Mesenchymal stem cell (in vitro differentiated cells and primary cell): ENCODE results near the gene LIM2.

Experiments used
- DNase-seq: peaks from one replicate; pipeline ENCODE4 v3.0.0-alpha.2; 2013
- H2AFZ ChIP-seq: one replicate; pipeline ENCODE4 v1.6.1; 2013; ENCODE audit warnings: low read depth, mild to moderate bottlenecking, control low read depth, inconsistent platforms, low read length, moderate library complexity
- H2AK5ac ChIP-seq: 2 replicates; pipeline ENCODE4 v1.6.1; 2013; ENCODE audit warnings: low read length, moderate library complexity, mild to moderate bottlenecking, inconsistent platforms; ENCODE audit not compliant: severe bottlenecking
- H2BK120ac ChIP-seq: one replicate; pipeline ENCODE4 v1.6.1; 2013; ENCODE audit warnings: low read depth, mild to moderate bottlenecking, inconsistent platforms, low read length, moderate library complexity
- H2BK12ac ChIP-seq, 2 experiments: one replicate each; pipeline ENCODE4 v1.6.1; 2013; ENCODE audit warnings: inconsistent platforms in 2 of 2, low read length in 2 of 2, mild to moderate bottlenecking in 2 of 2, moderate library complexity in 2 of 2, control low read depth in 1 of 2
- H2BK15ac ChIP-seq: one replicate; pipeline ENCODE4 v1.6.1; 2013; ENCODE audit warnings: mild to moderate bottlenecking, low read depth, inconsistent platforms; ENCODE audit not compliant: poor library complexity, severe bottlenecking
- H2BK5ac ChIP-seq: 2 replicates; pipeline ENCODE4 v1.6.1; 2013; ENCODE audit warnings: low read depth, mild to moderate bottlenecking, low read length, control low read depth, inconsistent platforms; ENCODE audit not compliant: poor library complexity, severe bottlenecking
- H3K14ac ChIP-seq, 2 experiments: one replicate each; pipeline ENCODE4 v1.6.1; 2013; ENCODE audit warnings: inconsistent platforms in 2 of 2, low read length in 2 of 2, control low read depth in 1 of 2, mild to moderate bottlenecking in 1 of 2, moderate library complexity in 1 of 2
- H3K18ac ChIP-seq, 2 experiments: one replicate each; pipeline ENCODE4 v1.6.1; 2013; ENCODE audit warnings: inconsistent platforms in 2 of 2, low read length in 2 of 2, control low read depth in 1 of 2, low read depth in 1 of 2, mild to moderate bottlenecking in 1 of 2
- H3K23ac ChIP-seq, 2 experiments: one replicate each; pipeline ENCODE4 v1.6.1; 2013; ENCODE audit warnings: inconsistent platforms in 2 of 2, low read length in 2 of 2, mild to moderate bottlenecking in 2 of 2, moderate library complexity in 2 of 2, control low read depth in 1 of 2
- H3K27ac ChIP-seq: 2 replicates; pipeline ENCODE4 v1.5.1; 2013; ENCODE audit warnings: mild to moderate bottlenecking, moderate library complexity, low read length, control low read depth, inconsistent platforms; ENCODE audit not compliant: poor library complexity, severe bottlenecking
- H3K27me3 ChIP-seq, 2 experiments: 2 replicates each; pipeline versions ENCODE4 v1.6.1 to v1.7.0; 2013; ENCODE audit warnings: low read length in 2 of 2, mild to moderate bottlenecking in 2 of 2, moderate library complexity in 2 of 2, control low read depth in 1 of 2, inconsistent platforms in 1 of 2; ENCODE audit not compliant: control insufficient read depth in 1 of 2, insufficient read depth in 1 of 2
- H3K36me3 ChIP-seq, 2 experiments: 2 replicates each; pipeline versions ENCODE4 v1.6.1 to v1.7.0; 2013; ENCODE audit warnings: low read length in 2 of 2, control low read depth in 1 of 2, inconsistent platforms in 1 of 2, low read depth in 1 of 2, mild to moderate bottlenecking in 1 of 2; ENCODE audit not compliant: insufficient read depth in 2 of 2, control insufficient read depth in 1 of 2
- H3K4ac ChIP-seq, 2 experiments: one replicate each; pipeline ENCODE4 v1.6.1; 2013; ENCODE audit warnings: inconsistent platforms in 2 of 2, low read length in 2 of 2, mild to moderate bottlenecking in 2 of 2, moderate library complexity in 2 of 2, control low read depth in 1 of 2, low read depth in 1 of 2
- H3K4me1 ChIP-seq: 2 replicates; pipeline ENCODE4 v1.6.1; 2013; ENCODE audit warnings: low read depth, low read length, control low read depth; ENCODE audit not compliant: control insufficient read depth, insufficient read depth
- H3K4me2 ChIP-seq: 2 replicates; pipeline ENCODE4 v1.6.1; 2013; ENCODE audit warnings: low read length, mild to moderate bottlenecking, inconsistent platforms; ENCODE audit not compliant: poor library complexity, severe bottlenecking
- H3K4me3 ChIP-seq, 2 experiments: 2 replicates each; pipeline versions ENCODE4 v1.5.1 to v1.7.0; 2013; ENCODE audit warnings: low read length in 2 of 2, mild to moderate bottlenecking in 2 of 2, control low read depth in 1 of 2, low read depth in 1 of 2; ENCODE audit not compliant: insufficient read depth in 1 of 2
- H3K79me1 ChIP-seq: replicated peaks from 2 replicates; pipeline ENCODE4 v1.6.1; 2013; ENCODE audit warnings: mild to moderate bottlenecking, control low read depth, low read length, inconsistent platforms; ENCODE audit not compliant: poor library complexity, severe bottlenecking
- H3K9ac ChIP-seq: 2 replicates; pipeline ENCODE4 v1.7.0; 2013; ENCODE audit warnings: mild to moderate bottlenecking, low read length, moderate library complexity
- H3K9me3 ChIP-seq: 2 replicates; pipeline ENCODE4 v1.7.0; 2013; ENCODE audit warnings: mild to moderate bottlenecking, low read length; ENCODE audit not compliant: control insufficient read depth
- H4K8ac ChIP-seq: one replicate; pipeline ENCODE4 v1.6.1; 2013; ENCODE audit warnings: inconsistent platforms, mild to moderate bottlenecking, low read length, moderate library complexity
- H4K91ac ChIP-seq: one replicate; pipeline ENCODE4 v1.6.1; 2013; ENCODE audit warnings: mild to moderate bottlenecking, low read length, inconsistent platforms
- WGBS: methylation state at CpG from one replicate; pipeline ENCODE4 v1.1.7; 2013; ENCODE audit warnings: mixed read lengths; 5-methylcytosine and 5-hydroxymethylcytosine counted together

The LIM2 gene

DNA sequence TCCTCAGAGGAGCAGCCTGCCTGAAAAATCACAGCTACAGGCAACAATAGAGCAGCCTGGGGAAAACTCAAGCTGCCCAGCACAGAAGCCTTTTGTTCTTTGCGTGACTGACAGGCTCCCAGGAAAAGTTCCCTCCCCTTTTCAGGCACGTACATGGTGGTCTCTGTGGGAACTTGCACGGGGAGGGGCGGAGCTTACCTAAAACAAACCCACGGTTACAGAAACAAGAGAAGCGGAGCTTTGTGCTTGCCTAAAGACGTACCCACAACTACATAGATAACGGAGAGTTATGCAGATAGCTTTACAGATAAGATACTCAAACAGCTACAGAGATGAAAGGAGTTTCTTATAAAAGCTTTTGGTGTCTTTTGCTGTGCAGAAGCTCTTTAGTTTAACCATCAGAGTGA lies 33.0 kb downstream of the LIM2 start:
- Histone ChIP-seq H3K14ac (no peak overlapping the region), H3K27ac (no peak overlapping the region), H2BK12ac (peak overlapping the region in 1 of 2 experiments; percentile 35), H3K18ac (no peak overlapping the region), H2BK5ac (no peak overlapping the region), H3K27me3 (no peaks in the 10 kb centered on the region), H3K9ac (no peak overlapping the region), H4K91ac (no peak overlapping the region), H3K23ac (no peak overlapping the region), H4K8ac (no peak overlapping the region), H3K4ac (no peak overlapping the region), H3K4me3 (no peak overlapping the region), H3K4me2 (no peak overlapping the region), H3K36me3 (peaks cover 33 to 44% of the 10 kb centered on the region in 2 experiments), H2AK5ac (no peak overlapping the region), H2AFZ (no peak overlapping the region), H3K79me1 (peaks cover 17% of the 10 kb centered on the region), H2BK15ac (no peak overlapping the region), H3K9me3 (no peaks in the 10 kb centered on the region), H2BK120ac (no peak overlapping the region), H3K4me1 (peaks cover 12% of the 10 kb centered on the region)
- DNase-seq = peak; percentile 46
- WGBS = 5% methylated on average over 4 of the region's 8 CpGs

DNA sequence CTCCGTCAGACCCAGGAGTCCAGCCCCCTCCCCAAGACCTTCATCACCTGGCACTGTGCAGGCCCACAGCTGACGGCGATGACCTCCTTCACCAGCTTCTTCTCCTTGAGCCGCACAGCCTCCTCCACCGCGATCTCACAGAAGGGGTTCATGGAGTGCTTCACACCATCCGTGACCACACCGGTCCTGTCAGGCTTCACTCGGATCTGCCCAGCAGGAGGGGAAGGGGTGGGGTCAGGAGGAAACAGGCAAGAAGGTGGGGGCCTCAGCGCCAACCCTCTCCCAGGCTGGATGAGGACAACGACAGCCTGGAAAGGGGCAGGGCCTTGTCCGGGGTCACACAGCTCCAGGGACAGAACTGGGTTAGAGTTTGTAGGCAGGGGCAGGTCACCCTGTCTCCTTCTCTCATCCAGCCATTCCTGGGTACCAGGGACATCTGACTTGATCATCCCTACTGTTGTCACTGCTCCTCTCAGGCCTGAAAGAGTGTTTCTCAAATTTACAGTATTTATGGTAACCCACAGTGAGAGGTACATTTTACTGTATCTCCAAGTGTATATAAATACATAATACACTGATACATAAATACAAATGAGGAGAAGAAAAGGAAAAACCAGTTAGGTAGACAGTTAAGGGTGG lies 33.6 kb downstream of the LIM2 start:
- H3K36me3 ChIP-seq = peaks cover 38 to 44% of the 10 kb centered on the region in 2 experiments
- WGBS = 56% methylated on average over 10 of the region's 12 CpGs
- no peak overlapping the region for H2AFZ ChIP-seq
- no peak for DNase-seq
- no peaks in the 10 kb centered on the region for H3K27me3 ChIP-seq
- peak overlapping the region; percentile 52 for H4K8ac ChIP-seq
- H3K27ac ChIP-seq = no peak overlapping the region
- H3K4me1 ChIP-seq = peaks cover 10% of the 10 kb centered on the region
- H3K14ac ChIP-seq = peak overlapping the region in 1 of 2 experiments; percentile 3
- no peak overlapping the region for H2BK5ac ChIP-seq
- no peak overlapping the region for H3K9ac ChIP-seq
- H3K79me1 ChIP-seq = peaks cover 16% of the 10 kb centered on the region
- H3K18ac ChIP-seq = peak overlapping the region; percentile 75 to 77
- no peak overlapping the region for H3K23ac ChIP-seq
- no peak overlapping the region for H2BK15ac ChIP-seq
- H3K4me3 ChIP-seq = no peak overlapping the region
- H4K91ac ChIP-seq = peak overlapping the region; percentile 71
- peak overlapping the region in 1 of 2 experiments; percentile 15 for H3K4ac ChIP-seq
- H2BK12ac ChIP-seq = peak overlapping the region; percentile 0 to 69
- no peak overlapping the region for H2AK5ac ChIP-seq
- no peak overlapping the region for H3K4me2 ChIP-seq
- H3K9me3 ChIP-seq = no peaks in the 10 kb centered on the region
- H2BK120ac ChIP-seq = no peak overlapping the region

DNA sequence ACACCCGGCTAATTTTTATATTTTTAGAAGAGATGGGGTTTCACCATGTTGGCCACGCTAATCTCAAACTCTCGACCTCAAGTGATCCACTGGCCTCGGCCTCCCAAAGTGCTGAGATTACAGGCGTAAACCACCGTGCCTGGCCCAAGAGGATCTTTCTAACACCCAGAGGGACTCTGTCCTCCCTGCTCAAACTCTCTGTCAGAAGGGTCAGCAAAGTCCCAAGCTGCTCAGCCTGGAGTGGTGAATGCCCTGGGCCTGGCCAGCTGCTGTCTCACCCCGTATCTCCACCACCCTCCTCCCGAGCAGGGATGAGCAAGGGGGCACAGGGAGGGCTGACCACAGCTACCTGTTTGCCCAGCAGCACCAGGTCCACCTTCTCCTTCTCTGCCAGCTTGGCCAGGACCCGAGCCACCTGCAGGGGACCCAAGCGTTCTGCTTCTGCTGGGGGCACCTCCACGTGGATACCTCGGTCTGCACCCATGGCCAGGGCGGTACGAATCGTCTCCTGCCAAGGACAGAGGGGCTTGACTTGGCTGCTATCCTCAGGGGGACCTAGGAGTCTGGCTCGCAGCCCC lies 34.9 kb downstream of the LIM2 start:
- Histone ChIP-seq H3K27ac (no peak overlapping the region), H4K8ac (no peak overlapping the region), H3K4me2 (no peak overlapping the region), H3K9ac (no peak overlapping the region), H3K4ac (no peak overlapping the region), H3K18ac (no peak overlapping the region), H2BK12ac (no peak overlapping the region), H3K14ac (no peak overlapping the region), H2BK15ac (no peak overlapping the region), H2BK120ac (no peak overlapping the region), H3K36me3 (peaks cover 41 to 50% of the 10 kb centered on the region in 2 experiments), H3K4me1 (peaks cover 7% of the 10 kb centered on the region), H3K79me1 (peaks cover 10% of the 10 kb centered on the region), H3K23ac (no peak overlapping the region), H2AFZ (no peak overlapping the region), H3K27me3 (no peaks in the 10 kb centered on the region), H2AK5ac (no peak overlapping the region), H3K4me3 (no peak overlapping the region), H3K9me3 (no peaks in the 10 kb centered on the region), H4K91ac (peak overlapping the region; percentile 54), H2BK5ac (no peak overlapping the region)
- no peak for DNase-seq
- WGBS = 96% methylated on average over 15 of the region's 16 CpGs

DNA sequence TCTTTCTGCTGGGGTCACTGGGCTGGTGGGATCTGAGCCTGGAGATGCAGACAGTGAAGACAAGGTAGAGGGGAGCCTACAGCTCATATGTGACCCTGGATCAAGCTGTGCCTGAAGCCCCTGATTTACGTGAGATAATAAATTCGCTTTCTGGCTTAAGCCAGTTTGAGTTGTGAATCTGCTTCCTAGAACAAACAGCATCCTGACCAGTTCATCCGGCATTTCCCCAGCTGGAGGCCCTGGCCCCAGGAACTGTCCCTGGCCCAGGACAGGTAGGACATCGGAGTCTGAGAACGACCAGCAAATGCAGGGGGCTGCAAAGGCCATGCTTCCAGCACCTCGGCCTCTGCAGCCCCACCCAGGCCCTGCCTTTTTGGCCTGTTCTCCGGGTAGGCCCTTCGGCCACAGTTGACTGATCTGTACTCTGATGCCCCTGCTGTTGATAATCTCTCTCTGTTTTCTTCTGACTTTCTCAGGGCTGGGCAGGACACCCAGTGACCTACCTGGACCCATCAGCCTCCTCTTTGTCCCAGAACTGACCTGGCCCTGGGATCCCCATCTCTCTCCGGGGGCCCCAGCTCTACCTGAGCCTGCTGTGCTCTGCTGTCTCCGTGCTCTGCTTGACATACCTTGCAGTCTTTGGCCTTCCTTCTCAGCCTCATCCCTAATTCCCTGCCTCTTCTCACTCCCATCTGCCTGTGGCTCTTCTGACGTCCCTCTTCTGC lies 36.3 kb downstream of the LIM2 start:
- peak overlapping the region; percentile 37 for H2BK15ac ChIP-seq
- H4K91ac ChIP-seq = no peak overlapping the region
- no peak overlapping the region for H3K4ac ChIP-seq
- H3K9ac ChIP-seq = no peak overlapping the region
- no peak overlapping the region for H2BK120ac ChIP-seq
- 97% methylated on average over 11 of the region's 11 CpGs for WGBS
- H3K36me3 ChIP-seq = peaks cover 49 to 61% of the 10 kb centered on the region in 2 experiments
- H3K4me1 ChIP-seq = peaks cover 7% of the 10 kb centered on the region
- H3K18ac ChIP-seq = peak overlapping the region in 1 of 2 experiments; percentile 67
- no peak overlapping the region for H4K8ac ChIP-seq
- no peaks in the 10 kb centered on the region for H3K27me3 ChIP-seq
- H2BK5ac ChIP-seq = no peak overlapping the region
- H2BK12ac ChIP-seq = peak overlapping the region in 1 of 2 experiments; percentile 6
- no peak overlapping the region for H3K27ac ChIP-seq
- H3K79me1 ChIP-seq = peaks cover 7% of the 10 kb centered on the region
- no peak overlapping the region for H3K4me2 ChIP-seq
- H3K9me3 ChIP-seq = no peaks in the 10 kb centered on the region
- H2AFZ ChIP-seq = no peak overlapping the region
- no peak for DNase-seq
- no peak overlapping the region for H3K14ac ChIP-seq
- H2AK5ac ChIP-seq = no peak overlapping the region
- no peak overlapping the region for H3K23ac ChIP-seq
- no peak overlapping the region for H3K4me3 ChIP-seq
